Stimulated activated naive CD8-positive, alpha-beta T cell treated with anti-CD3 and anti-CD28 coated beads, Interleukin-15, Interleukin-2, amounts not matched to agents 100 U/mL and 50 U/mL, for 24 hours (primary cell): ENCODE data around the gene NSG2.
"Not testable (repeated sequence)": the region's sequence is repeated elsewhere in the genome, so short reads cannot be mapped to it uniquely, and the experiment has no call there.

Experiments used
- ATAC-seq: fragments of 150-1000 bp; cut with Tn5 transposase; one replicate; pipeline ENCODE4 v1.10.0; 2021
- DNase-seq: peaks from one replicate; pipeline ENCODE4 v3.0.0; 2021

The NSG2 gene

GRCh38 chr5:174045470-174046025, at the start of gene NSG2:
Gene NSG2 (plus strand): TSS chr5:174045706. CDS start chr5:174046756, 1,050 bp downstream.
- ATAC-seq (peak; percentile 59), DNase-seq (peak; percentile 27)

GRCh38 chr5:173997331-173997730, 48.2 kb upstream of the NSG2 start:
- ATAC-seq (no peak), DNase-seq (no peak)

GRCh38 chr5:173998531-173998930, 47.0 kb upstream of the NSG2 start:
- ATAC-seq (no peak), DNase-seq (no peak)

- no peak for ATAC-seq
- no peak for DNase-seq
Observed at GRCh38 chr5:174000076-174000475, 45.4 kb upstream of the NSG2 start.

- ATAC-seq (peak; percentile 77), DNase-seq (no peak)
Observed at GRCh38 chr5:174003795-174004194, 41.7 kb upstream of the NSG2 start.

- ATAC-seq (no peak), DNase-seq (no peak)
Observed at GRCh38 chr5:174008922-174009321, 36.6 kb upstream of the NSG2 start.

GRCh38 chr5:174010365-174010764, 35.1 kb upstream of the NSG2 start:
- ATAC-seq = no peak
- DNase-seq = no peak

GRCh38 chr5:174011441-174011840, 34.1 kb upstream of the NSG2 start:
- ATAC-seq (no peak), DNase-seq (no peak)

GRCh38 chr5:174020069-174020927, 25.2 kb upstream of the NSG2 start:
- not testable (repeated sequence) for DNase-seq, ATAC-seq

GRCh38 chr5:174020928-174021304, 24.6 kb upstream of the NSG2 start:
- DNase-seq = no peak
- ATAC-seq = no peak

GRCh38 chr5:174022384-174023095, 23.0 kb upstream of the NSG2 start:
- ATAC-seq = no peak
- DNase-seq = no peak

- DNase-seq (no peak), ATAC-seq (no peak)
Observed at GRCh38 chr5:174030286-174030685, 15.2 kb upstream of the NSG2 start.

- DNase-seq = no peak
Observed at GRCh38 chr5:174044466-174045254, 846 bp upstream of the NSG2 start.

GRCh38 chr5:174046558-174046957, 1.1 kb downstream of the NSG2 start:
- DNase-seq (no peak), ATAC-seq (no peak)

More at GRCh38 chr5:174044466-174045254, 846 bp upstream of the NSG2 start:
- ATAC-seq = no peak

GRCh38 chr5:174047472-174048099, 2.1 kb downstream of the NSG2 start:
- no peak for ATAC-seq
- DNase-seq = no peak

- no peak for ATAC-seq
- DNase-seq = no peak
Observed at GRCh38 chr5:174052636-174053035, 7.1 kb downstream of the NSG2 start.

GRCh38 chr5:174053905-174054304, 8.4 kb downstream of the NSG2 start:
- ATAC-seq = no peak
- no peak for DNase-seq

GRCh38 chr5:174056064-174056847, 10.8 kb downstream of the NSG2 start:
- ATAC-seq = no peak

GRCh38 chr5:174057206-174057605, 11.7 kb downstream of the NSG2 start:
- ATAC-seq (no peak), DNase-seq (no peak)

More at GRCh38 chr5:174056064-174056847, 10.8 kb downstream of the NSG2 start:
- DNase-seq = no peak

- DNase-seq = no peak
Observed at GRCh38 chr5:174058433-174059122, 13.1 kb downstream of the NSG2 start.

More at GRCh38 chr5:174058433-174059122, 13.1 kb downstream of the NSG2 start:
- no peak for ATAC-seq
